Adrenal gland (tissue), 19 donors: ENCODE measurements around the gene SMIM23. TPM values are rescaled to one million over a fixed set of nuclear protein-coding genes. Genes with fewer than 3 reads are reported as not detected.

Experiments
- DNase-seq, 7 donors: peaks; one replicate each; pipeline ENCODE4 v3.0.0-alpha.2; 2019 to 2020
- H3K27ac ChIP-seq, 5 donors: fragments of 200-600 bp; sonication (generic) in 4 of 5; 1 replicate in 3 of 5; 2 replicates in 2 of 5; pipeline versions ENCODE4 v1.5.1 to v1.8.0; 2016 to 2020; ENCODE audit warnings: mild to moderate bottlenecking in 1 of 5
- H3K27me3 ChIP-seq: fragments of 200-600 bp; 2 replicates; pipeline ENCODE4 v1.8.0; 2021
- H3K36me3 ChIP-seq, 2 donors: fragments of 200-600 bp; replicated peaks in 1 of 2; 1 replicate in 1 of 2; 2 replicates in 1 of 2; pipeline versions ENCODE4 v1.5.1 to v1.8.0; 2018 to 2022
- H3K4me1 ChIP-seq, 2 donors: fragments of 200-600 bp; replicated peaks in 1 of 2; 1 replicate in 1 of 2; 2 replicates in 1 of 2; pipeline versions ENCODE4 v1.5.1 to v1.8.0; 2018 to 2021
- H3K4me3 ChIP-seq, 4 donors: fragments of 200-600 bp; sonication (generic) in 3 of 4; one replicate each; pipeline ENCODE4 v1.5.1; 2016 to 2018
- H3K9me3 ChIP-seq, 3 donors: fragments of 200-600 bp; sonication (generic) in 1 of 3; replicated peaks in 1 of 3; 1 replicate in 2 of 3; 2 replicates in 1 of 3; pipeline versions ENCODE4 v1.5.1 to v1.8.0; 2016 to 2021
- POLR2A ChIP-seq, 2 donors: fragments of 450-650 bp; IDR thresholded peaks; one replicate each; pipeline ENCODE4 v1.6.1; 2017; ENCODE audit warnings: antibody characterized with exemption in 2 of 2, mild to moderate bottlenecking in 2 of 2, moderate library complexity in 1 of 2
- WGBS, 4 donors: extraction: QIAGEN DNeasy Blood & Tissue Kit in 2 of 4; methylation state at CpG; one replicate each; pipeline versions ENCODE4 v1.1.5 to v1.1.7; 2013 to 2017; 5-methylcytosine and 5-hydroxymethylcytosine counted together
- intact Hi-C, 2 donors: fragments of 100-400 bp; cut with DNase I; formaldehyde crosslinking; loops; one replicate each; pipeline versions ENCODE4 v1.14.1 to v1.15.0; 2022 to 2023
- long read RNA-seq, 10 donors: library from polyadenylated mRNA in 3 of 10; unstranded in 2 of 10; stranded (forward) in 1 of 10; transcript quantifications; one replicate each; pipeline ENCODE4 v2.0.0 and lab custom pipeline, GENCODE V29; 2021 to 2026
- polyA plus RNA-seq, 3 donors: library from polyadenylated mRNA; stranded (reverse); fragments of 200-250 nt in 2 of 3; fragments of 350-450 nt in 1 of 3; fragmentation: Illumina TruSeq in 1 of 3; extraction: RNeasy Lipid Tissue Mini Kit (QIAGEN cat#74804) in 1 of 3; gene quantifications; one replicate each; pipeline ENCODE4 v1.2.3, GENCODE V29; 2013 to 2014
- total RNA-seq, 9 donors: library from RNA; depleted of rRNA in 4 of 9; stranded (reverse); fragments of >200 nt in 4 of 9; fragments of 120-200 nt in 1 of 9; fragmentation: NEBNext Ultra II Directional in 1 of 9; extraction: Animal tissue kit (Norgen Biotek cat#: 25700) in 1 of 9; gene quantifications; one replicate each; pipeline versions ENCODE4 v1.1.0 to v1.2.4, GENCODE V29; 2013 to 2023
- TF ChIP-seq, protein P1 (sequence below), 6 experiments: fragments of 450-650 bp in 4 of 6; fragments of 200-600 bp in 2 of 6; sonication (generic) in 1 of 6; IDR thresholded peaks; 1 replicate in 5 of 6; 2 replicates in 1 of 6; pipeline versions ENCODE4 v1.5.1 to v1.8.0; 2016 to 2021; ENCODE audit warnings: antibody characterized with exemption in 6 of 6, mild to moderate bottlenecking in 2 of 6, moderate library complexity in 1 of 6
- donor health status: healthy with polysubstance abuse.
- donor health status: Bipolar disorder and iron deficiency.
- donor health status: DM: yes; HTN: yes; CAD: no.
- donor health status: DM: no; HTN: no; CAD: no.
- donor health status: DM: no; HTN: no; CAD: no.
- donor health status: DM: yes; HTN: yes; CAD: no.

The SMIM23 gene
- total RNA-seq (not detected), polyA plus RNA-seq (not detected)
- long read RNA-seq, donor 1: 0 reads
- long read RNA-seq, donor 2: 0 reads
- long read RNA-seq, donor 3: 0 reads
- long read RNA-seq, donor 4: 0 reads
- long read RNA-seq, donor 5: 0 reads
- long read RNA-seq, donor 6: 0 reads
- long read RNA-seq, donor 7: 0 reads
- long read RNA-seq, donor 8: 0 reads
- long read RNA-seq, donor 9: 0 reads
- long read RNA-seq, donor 10: 0 reads

DNA sequence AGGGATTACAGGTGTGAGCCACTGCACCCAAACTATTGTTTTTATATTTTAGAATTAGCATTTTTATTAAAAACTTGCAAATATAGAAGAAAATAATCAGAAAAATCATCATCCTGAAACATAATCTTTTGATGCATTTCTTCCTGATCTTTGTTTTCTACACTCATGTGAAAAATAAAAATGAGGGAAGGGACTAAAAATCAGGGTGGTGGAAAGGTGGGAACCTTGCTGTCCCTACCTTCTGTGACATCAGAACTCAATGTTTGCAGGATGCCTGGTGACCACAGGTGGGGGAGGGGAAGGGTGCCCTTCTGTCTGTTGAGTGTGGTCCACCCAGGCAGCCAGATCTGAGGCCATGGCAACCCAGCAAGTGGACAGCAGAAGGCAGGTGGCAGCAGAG lies at the start of gene SMIM23:
Gene SMIM23 (plus strand): TSS at position 301 of the 400 bp plus-strand sequence. CDS start 55 bp downstream, at position 356.
- H3K27ac ChIP-seq: no peak within 1 kb of the TSS
- no peak for DNase-seq
- no peaks in the 10 kb centered on the region for H3K4me1 ChIP-seq
- no peaks in the 10 kb centered on the region for H3K27me3 ChIP-seq
- H3K4me3 ChIP-seq: no peak within 1 kb of the TSS
- H3K36me3 ChIP-seq: no peaks in the 10 kb centered on the region
- no peaks in the 10 kb centered on the region for H3K9me3 ChIP-seq
- TF ChIP-seq, protein P1, sequence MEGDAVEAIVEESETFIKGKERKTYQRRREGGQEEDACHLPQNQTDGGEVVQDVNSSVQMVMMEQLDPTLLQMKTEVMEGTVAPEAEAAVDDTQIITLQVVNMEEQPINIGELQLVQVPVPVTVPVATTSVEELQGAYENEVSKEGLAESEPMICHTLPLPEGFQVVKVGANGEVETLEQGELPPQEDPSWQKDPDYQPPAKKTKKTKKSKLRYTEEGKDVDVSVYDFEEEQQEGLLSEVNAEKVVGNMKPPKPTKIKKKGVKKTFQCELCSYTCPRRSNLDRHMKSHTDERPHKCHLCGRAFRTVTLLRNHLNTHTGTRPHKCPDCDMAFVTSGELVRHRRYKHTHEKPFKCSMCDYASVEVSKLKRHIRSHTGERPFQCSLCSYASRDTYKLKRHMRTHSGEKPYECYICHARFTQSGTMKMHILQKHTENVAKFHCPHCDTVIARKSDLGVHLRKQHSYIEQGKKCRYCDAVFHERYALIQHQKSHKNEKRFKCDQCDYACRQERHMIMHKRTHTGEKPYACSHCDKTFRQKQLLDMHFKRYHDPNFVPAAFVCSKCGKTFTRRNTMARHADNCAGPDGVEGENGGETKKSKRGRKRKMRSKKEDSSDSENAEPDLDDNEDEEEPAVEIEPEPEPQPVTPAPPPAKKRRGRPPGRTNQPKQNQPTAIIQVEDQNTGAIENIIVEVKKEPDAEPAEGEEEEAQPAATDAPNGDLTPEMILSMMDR (IDR thresholded peaks at IDR 0.05): no peak
- no peak for TF ChIP-seq POLR2A (IDR thresholded peaks at IDR 0.05)
- intact Hi-C loops: no loop called here

DNA sequence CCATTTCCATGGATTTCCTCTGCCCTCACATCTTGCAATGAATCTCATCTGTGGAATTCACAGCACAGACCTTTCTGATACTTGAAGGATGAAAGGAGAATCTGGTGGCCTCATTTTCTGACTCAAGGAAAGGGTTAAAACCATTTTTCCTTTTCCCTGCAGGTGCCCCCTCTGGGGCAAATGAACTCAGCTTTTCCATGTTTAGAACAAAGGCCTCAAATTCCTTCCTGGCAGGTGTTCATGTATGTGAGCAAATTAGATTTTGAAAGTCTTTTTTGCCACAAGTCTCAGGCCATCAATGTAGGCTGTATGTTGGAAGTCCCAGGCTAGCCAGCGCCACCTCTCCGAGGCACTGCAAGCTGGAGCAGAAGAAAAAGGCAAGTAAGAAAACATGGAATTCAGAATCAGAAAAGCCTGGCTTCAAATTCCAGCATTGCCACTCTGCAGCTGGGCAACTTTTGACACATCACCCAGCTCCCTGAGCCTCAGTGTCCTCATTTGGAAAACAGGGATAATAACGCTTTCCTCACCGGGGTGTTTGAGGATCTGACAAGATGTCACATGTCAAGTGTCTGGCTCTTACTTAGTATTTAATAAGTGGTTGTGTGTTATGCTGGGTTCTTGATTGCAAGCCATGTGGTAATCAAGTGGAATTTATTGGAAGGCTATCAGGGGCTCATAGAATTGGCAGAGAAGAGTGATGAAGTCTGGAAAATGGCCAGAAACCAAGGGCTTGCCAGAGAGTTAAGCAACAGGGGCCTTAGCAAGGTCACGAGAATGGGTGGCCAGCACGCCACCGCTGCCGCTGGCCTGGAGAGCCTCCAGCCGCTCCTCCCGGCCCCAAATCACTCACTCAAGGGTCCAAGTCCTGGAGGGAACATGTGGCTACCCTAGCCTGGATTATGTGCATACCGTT lies 48.4 kb upstream of the SMIM23 start:
- Histone ChIP-seq H3K4me1 (no peaks in the 10 kb centered on the region), H3K4me3 (no peak overlapping the region), H3K36me3 (no peaks in the 10 kb centered on the region), H3K27ac (no peak overlapping the region), H3K9me3 (no peaks in the 10 kb centered on the region), H3K27me3 (no peaks in the 10 kb centered on the region)
- peak in 6 of 7 donors; percentile 25 to 64 (median 42) for DNase-seq
- 48 to 61% (median 55%) methylated on average over 5 to 11 of the region's 11 CpGs for WGBS, 4 donors
- TF ChIP-seq POLR2A (IDR thresholded peaks at IDR 0.05): no peak
- intact Hi-C loops: no loop called here

DNA sequence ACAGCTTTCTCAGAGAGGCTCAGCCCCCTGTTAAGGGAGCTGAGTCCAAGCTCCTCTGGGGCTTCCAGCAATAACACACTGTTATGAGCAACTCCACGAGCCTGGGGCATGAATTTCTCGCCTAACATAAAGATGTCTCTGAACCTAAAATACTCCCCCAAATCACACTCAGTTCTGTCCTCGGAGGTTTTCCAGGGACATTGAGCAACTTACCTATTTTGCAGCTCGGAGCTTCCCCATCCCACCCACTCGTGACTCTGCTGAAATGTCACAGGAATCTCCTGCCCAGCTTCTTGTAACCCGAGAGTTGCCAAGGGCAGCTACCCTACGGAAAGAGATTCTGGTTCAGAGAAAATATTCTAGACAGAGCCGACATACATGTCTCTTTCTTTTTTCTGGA lies 47.1 kb upstream of the SMIM23 start:
- no peaks in the 10 kb centered on the region for H3K36me3 ChIP-seq
- DNase-seq: no peak
- no peaks in the 10 kb centered on the region for H3K27me3 ChIP-seq
- no peaks in the 10 kb centered on the region for H3K9me3 ChIP-seq
- 77 to 87% (median 84%) methylated on average over 8 of the region's 8 CpGs for WGBS, 4 donors
- H3K4me1 ChIP-seq: no peaks in the 10 kb centered on the region
- TF ChIP-seq, protein P1 (IDR thresholded peaks at IDR 0.05): no peak
- TF ChIP-seq POLR2A (IDR thresholded peaks at IDR 0.05): no peak
- H3K27ac ChIP-seq: no peak overlapping the region
- intact Hi-C loops: no loop called here
- no peak overlapping the region for H3K4me3 ChIP-seq

DNA sequence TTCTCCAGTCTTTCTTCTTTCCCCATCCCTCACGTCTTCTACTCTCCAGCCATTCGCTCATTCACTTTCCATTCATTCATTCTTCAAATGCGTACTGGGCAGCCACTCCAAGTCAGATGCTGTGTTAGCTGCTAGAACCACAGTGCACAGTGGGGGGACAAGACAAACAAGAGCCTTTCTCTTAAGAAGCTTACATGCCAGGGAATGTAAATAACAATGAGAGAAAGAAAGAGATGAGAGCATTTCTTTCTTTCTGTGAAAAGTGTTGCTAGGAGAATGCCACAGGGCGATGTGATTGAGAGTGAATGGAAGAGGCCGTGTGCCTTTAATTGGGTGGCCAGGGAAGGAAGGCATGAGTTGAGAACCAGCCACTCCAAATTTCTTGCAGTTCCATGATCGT lies 46.3 kb upstream of the SMIM23 start:
- Histone ChIP-seq H3K27me3 (no peaks in the 10 kb centered on the region), H3K36me3 (no peaks in the 10 kb centered on the region), H3K27ac (no peak overlapping the region), H3K9me3 (no peaks in the 10 kb centered on the region), H3K4me1 (no peaks in the 10 kb centered on the region), H3K4me3 (no peak overlapping the region)
- no peak for TF ChIP-seq POLR2A (IDR thresholded peaks at IDR 0.05)
- TF ChIP-seq, protein P1 (IDR thresholded peaks at IDR 0.05): no peak
- WGBS, 4 donors: 82 to 95% (median 92%) methylated on average over 6 of the region's 6 CpGs
- DNase-seq: no peak
- intact Hi-C loops: no loop called here
